T-helper 17 cell (primary cell): ENCODE data around the gene IL5RA. TPM values are rescaled to one million over a fixed set of nuclear protein-coding genes. Genes with fewer than 3 reads are reported as not detected.

Experiments
- ATAC-seq: fragments of 150-1000 bp; cut with Tn5 transposase; 2 replicates; pipeline ENCODE4 v1.10.0; 2021; ENCODE audit warnings: mild to moderate bottlenecking, moderate library complexity
- DNase-seq, 3 donors: peaks; one replicate each; pipeline versions ENCODE4 v3.0.0 to v3.0.0-alpha.2; 2020 to 2021
- H3K9me3 ChIP-seq: one replicate; pipeline ENCODE4 v1.7.0; 2013; ENCODE audit warnings: low read length, mild to moderate bottlenecking; ENCODE audit not compliant: control insufficient read depth, poor library complexity, severe bottlenecking
- H3K27ac Mint-ChIP-seq: one replicate; pipeline ENCODE4 v1.8.0; 2022; ENCODE audit warnings: mild to moderate bottlenecking, moderate library complexity, mixed read lengths
- H3K27me3 Mint-ChIP-seq: one replicate; pipeline ENCODE4 v1.8.0; 2022; ENCODE audit warnings: mixed read lengths
- H3K36me3 Mint-ChIP-seq: one replicate; pipeline ENCODE4 v1.8.0; 2022; ENCODE audit warnings: low read depth, mixed read lengths
- H3K4me1 Mint-ChIP-seq: one replicate; pipeline ENCODE4 v1.8.0; 2022; ENCODE audit warnings: mild to moderate bottlenecking, mixed read lengths
- H3K4me3 Mint-ChIP-seq: one replicate; pipeline ENCODE4 v1.8.0; 2022; ENCODE audit warnings: mild to moderate bottlenecking, moderate library complexity, mixed read lengths
- total RNA-seq, 4 donors: library from RNA in 2 of 4; stranded (reverse) in 2 of 4; gene quantifications; one replicate each; pipeline ENCODE4 v1.2.3 and lab custom pipeline; 2022 to 2026

IL5RA gene
- total RNA-seq, 2 donors from 2014 or later: 3.7 to 10.4 TPM

GRCh38 chr3:3023111-3023745 lies 86.9 kb downstream of the IL5RA start:
- peaks cover 39% of the 10 kb centered on the region for H3K27me3 Mint-ChIP-seq
- no peaks in the 10 kb centered on the region for H3K9me3 ChIP-seq
- no peak overlapping the region for H3K27ac Mint-ChIP-seq
- peaks cover 5% of the 10 kb centered on the region for H3K4me1 Mint-ChIP-seq
- no peaks in the 10 kb centered on the region for H3K36me3 Mint-ChIP-seq
- no peak overlapping the region for H3K4me3 Mint-ChIP-seq
- DNase-seq: no peak
- no peak for ATAC-seq

GRCh38 chr3:3020209-3020608 lies 90.0 kb downstream of the IL5RA start:
- no peak overlapping the region for H3K4me3 Mint-ChIP-seq
- ATAC-seq: no peak
- H3K9me3 ChIP-seq: no peaks in the 10 kb centered on the region
- peaks cover 57% of the 10 kb centered on the region for H3K27me3 Mint-ChIP-seq
- DNase-seq: no peak
- no peak overlapping the region for H3K27ac Mint-ChIP-seq
- no peaks in the 10 kb centered on the region for H3K4me1 Mint-ChIP-seq
- H3K36me3 Mint-ChIP-seq: no peaks in the 10 kb centered on the region

Other genes starting within 250 kb of the IL5RA start
- 10 to 100 TPM; 27.3 to 45.6 TPM for gene TRNT1, start 16.6 kb upstream of the IL5RA start, total RNA-seq
- gene CRBN, start 69.3 kb upstream of the IL5RA start, total RNA-seq: 100 to 1,000 TPM; 129 to 139 TPM